Coronary artery (tissue), 2 donors: Measurements from ENCODE around the gene RASAL1.

ENCODE experiments used
- DNase-seq: peaks from one replicate; pipeline ENCODE4 v3.0.0-alpha.2; 2017; ENCODE audit warnings: low spot score
- H3K27ac ChIP-seq, 2 donors: fragments of 200-600 bp; sonication (generic); one replicate each; pipeline ENCODE4 v1.5.1; 2016 to 2019
- H3K4me3 ChIP-seq: fragments of 200-600 bp; sonication (generic); 2 replicates; pipeline ENCODE4 v1.5.1; 2016; ENCODE audit warnings: mild to moderate bottlenecking, moderate library complexity
- CTCF ChIP-seq: fragments of 200-600 bp; sonication (generic); IDR thresholded peaks from one replicate; pipeline ENCODE4 v1.5.1; 2019; ENCODE audit warnings: antibody characterized with exemption

RASAL1 gene

GRCh38 chr12:113101751-113102150, 33.8 kb downstream of the RASAL1 start:
- no peak overlapping the region for H3K4me3 ChIP-seq
- no peak for TF ChIP-seq CTCF
- H3K27ac ChIP-seq: no peak overlapping the region
- no peak for DNase-seq

GRCh38 chr12:113099764-113100163, 35.8 kb downstream of the RASAL1 start:
- DNase-seq: no peak
- Histone ChIP-seq H3K4me3 (no peak overlapping the region), H3K27ac (no peak overlapping the region)
- no peak for TF ChIP-seq CTCF

DNA sequence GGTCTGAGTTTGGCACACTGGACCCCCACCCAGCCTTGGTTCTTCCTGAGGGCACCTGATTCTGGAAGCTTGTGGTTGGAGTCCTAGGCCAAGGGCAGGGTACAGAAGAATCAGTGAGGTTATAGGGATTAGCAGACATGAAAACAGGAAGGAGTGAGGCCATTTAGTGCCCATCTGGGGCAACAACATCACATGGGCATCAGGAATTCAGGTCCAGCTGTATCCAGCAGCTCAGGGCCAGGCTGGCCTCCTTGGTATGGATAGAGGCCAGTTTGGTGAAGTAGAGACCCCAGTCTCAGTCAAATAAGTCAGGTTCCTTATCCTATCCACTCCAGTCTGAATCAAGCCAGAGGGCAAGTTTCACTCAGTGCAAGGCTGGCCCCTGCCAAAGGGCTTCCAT, 36.2 kb downstream of the RASAL1 start:
- TF ChIP-seq CTCF: no peak
- no peak for DNase-seq
- Histone ChIP-seq H3K4me3 (no peak overlapping the region), H3K27ac (no peak overlapping the region)

DNA sequence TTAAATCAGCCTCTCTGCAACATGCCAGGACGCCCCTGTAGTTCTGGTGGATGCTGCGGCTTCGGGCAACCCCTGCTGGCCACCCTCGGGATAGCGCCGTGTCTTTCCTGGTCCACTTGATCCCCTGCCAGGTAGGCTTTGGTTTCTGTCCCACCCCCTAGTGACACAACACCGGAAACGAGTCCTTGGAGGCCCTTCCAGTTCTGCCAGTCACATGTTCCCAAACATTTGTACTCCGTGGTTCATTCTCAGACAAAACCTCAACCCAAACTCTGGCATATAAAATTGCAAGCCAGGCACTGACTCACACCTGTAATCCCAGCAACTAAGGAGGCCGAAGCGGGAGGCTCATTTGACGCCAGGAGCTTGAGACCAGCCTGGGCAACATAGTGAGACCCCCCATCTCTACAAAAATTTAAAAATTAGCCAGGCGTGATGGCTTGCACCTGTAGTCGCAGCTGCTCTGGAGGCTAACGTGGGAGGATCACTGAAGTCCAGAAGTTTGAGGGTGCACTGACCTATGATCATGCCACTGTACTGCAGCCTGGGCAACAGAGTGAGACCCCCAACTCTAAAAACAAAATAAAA, 37.0 kb downstream of the RASAL1 start:
- H3K27ac ChIP-seq: no peak overlapping the region
- peak; percentile 73 for TF ChIP-seq CTCF
- peak overlapping the region; percentile 11 for H3K4me3 ChIP-seq
- DNase-seq: peak; percentile 84

DNA sequence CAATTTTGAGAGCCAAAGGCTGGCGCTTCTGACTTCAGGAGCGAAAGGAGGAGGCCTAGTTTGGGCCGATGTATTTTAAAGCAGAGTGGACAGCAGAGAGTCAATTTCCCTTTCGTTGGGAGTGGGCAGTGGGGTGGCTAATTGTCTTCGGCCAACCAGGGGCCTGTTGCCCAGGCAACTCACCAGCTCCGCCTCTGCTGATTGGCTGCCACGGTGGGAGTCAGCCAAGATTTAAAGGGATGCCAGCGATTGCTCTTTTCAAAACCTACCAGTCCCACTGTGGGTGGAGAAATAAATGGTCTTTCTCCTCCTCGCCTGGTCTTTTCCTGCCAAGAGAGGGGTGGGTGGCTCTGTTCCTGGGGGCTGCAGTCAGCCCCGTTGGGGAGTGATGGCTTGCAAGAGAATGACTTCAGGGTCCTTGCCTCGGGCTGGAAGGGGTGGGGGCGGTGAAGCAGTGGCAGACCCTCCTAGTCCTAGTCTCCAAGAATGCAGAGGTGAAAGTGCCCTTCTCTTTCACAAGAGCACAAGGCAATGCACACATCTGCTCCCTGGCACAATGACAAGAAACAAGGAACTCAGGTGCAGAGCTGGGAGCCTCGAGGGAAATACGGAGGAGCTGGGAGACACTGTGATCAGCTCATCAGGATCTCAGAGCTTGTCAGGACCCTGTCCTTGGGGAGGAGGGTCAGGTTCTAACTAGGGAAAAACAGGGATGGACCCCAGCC, 37.7 kb downstream of the RASAL1 start:
- DNase-seq: no peak
- H3K4me3 ChIP-seq: peak overlapping the region; percentile 11
- no peak overlapping the region for H3K27ac ChIP-seq
- TF ChIP-seq CTCF: no peak

GRCh38 chr12:113096675-113097461, 38.7 kb downstream of the RASAL1 start:
- DNase-seq: no peak
- H3K27ac ChIP-seq: no peak overlapping the region
- no peak overlapping the region for H3K4me3 ChIP-seq
- TF ChIP-seq CTCF: no peak
